Stimulated activated CD8-positive, alpha-beta memory T cell treated with anti-CD3 and anti-CD28 coated beads, Interleukin-15, amount 100 ng/mL, for 4 hours (primary cell): ENCODE measurements around the gene SMARCD2.
A peak's percentile ranks its signal among the peaks of the same experiment; 100 is the strongest.
"Not testable (repeated sequence)": the region's sequence is repeated elsewhere in the genome, so short reads cannot be mapped to it uniquely, and the experiment has no call there.

ENCODE experiments used
- DNase-seq, 2 donors: peaks; one replicate each; pipeline ENCODE4 v3.0.0-alpha.2; 2020; ENCODE audit warnings: low read depth in 2 of 2

SMARCD2 gene

GRCh38 chr17:63850401-63850800 lies 7.9 kb upstream of the SMARCD2 start:
- DNase-seq, result no peak

GRCh38 chr17:63848834-63849689 lies 6.6 kb upstream of the SMARCD2 start:
- peak; percentile 86 to 89 for DNase-seq

- DNase-seq, result no peak
Observed at GRCh38 chr17:63847525-63848249, 5.2 kb upstream of the SMARCD2 start.

GRCh38 chr17:63845509-63845908 lies 3.0 kb upstream of the SMARCD2 start:
- DNase-seq, result no peak

GRCh38 chr17:63843910-63844677 lies 1.6 kb upstream of the SMARCD2 start:
- no peak for DNase-seq

- not testable (repeated sequence) for DNase-seq
Observed at GRCh38 chr17:63843387-63843888, 953 bp upstream of the SMARCD2 start.

- no peak for DNase-seq
Observed at GRCh38 chr17:63842173-63842539, 329 bp downstream of the SMARCD2 start.

GRCh38 chr17:63841350-63842172 lies 924 bp downstream of the SMARCD2 start:
- DNase-seq, result no peak

GRCh38 chr17:63840591-63841349 lies 1.7 kb downstream of the SMARCD2 start:
- no peak for DNase-seq

GRCh38 chr17:63838631-63839171 lies 3.8 kb downstream of the SMARCD2 start:
- DNase-seq, result no peak

- no peak for DNase-seq
Observed at GRCh38 chr17:63837962-63838600, 4.4 kb downstream of the SMARCD2 start.

- DNase-seq, result no peak
Observed at GRCh38 chr17:63837480-63837879, 5.0 kb downstream of the SMARCD2 start.

GRCh38 chr17:63836811-63837210 lies 5.7 kb downstream of the SMARCD2 start:
- no peak for DNase-seq

GRCh38 chr17:63835167-63835720 lies 7.2 kb downstream of the SMARCD2 start:
- no peak for DNase-seq

GRCh38 chr17:63834431-63835166 lies 7.9 kb downstream of the SMARCD2 start:
- peak in 1 of 2 donors; percentile 24 for DNase-seq

- no peak for DNase-seq
Observed at GRCh38 chr17:63833741-63834373, 8.6 kb downstream of the SMARCD2 start.

GRCh38 chr17:63833026-63833740 lies 9.3 kb downstream of the SMARCD2 start:
- DNase-seq, result no peak
